Measurements from ENCODE around the gene ZNF319.

GRCh38 chr16:58026139-58026704 lies 25.8 kb upstream of the ZNF319 start:
- TF ChIP-seq CTCF (IDR thresholded peaks at IDR 0.05): peak in 1 of 7 experiments; percentile 6
- no peak for TF ChIP-seq POLR2A (IDR thresholded peaks at IDR 0.05)
